Thymus (tissue), 11 donors: ENCODE results near the gene C2CD2L. TPM values are rescaled to one million over a fixed set of nuclear protein-coding genes. Genes with fewer than 3 reads are reported as not detected.
"Not testable (repeated sequence)": the region's sequence is repeated elsewhere in the genome, so short reads cannot be mapped to it uniquely, and the experiment has no call there.

ENCODE experiments used
- DNase-seq, 9 donors: peaks; one replicate each; pipeline ENCODE4 v3.0.0-alpha.2; 2013; ENCODE audit warnings: low spot score in 9 of 9, low read depth in 6 of 9, missing footprints in 1 of 9
- H3K27ac ChIP-seq, 2 donors: one replicate each; pipeline ENCODE4 v1.5.1; 2013; ENCODE audit warnings: control low read depth in 1 of 2, low read depth in 1 of 2, low read length in 1 of 2, mild to moderate bottlenecking in 1 of 2, moderate library complexity in 1 of 2
- H3K27me3 ChIP-seq, 2 donors: one replicate each; pipeline ENCODE4 v1.5.1; 2013; ENCODE audit warnings: low read length in 1 of 2; ENCODE audit not compliant: control insufficient read depth in 2 of 2, insufficient read depth in 1 of 2
- H3K36me3 ChIP-seq, 2 donors: one replicate each; pipeline ENCODE4 v1.5.1; 2013; ENCODE audit warnings: low read length in 1 of 2, mild to moderate bottlenecking in 1 of 2, moderate library complexity in 1 of 2; ENCODE audit not compliant: control insufficient read depth in 2 of 2, insufficient read depth in 2 of 2
- H3K4me1 ChIP-seq, 2 donors: one replicate each; pipeline ENCODE4 v1.5.1; 2013; ENCODE audit warnings: low read length in 2 of 2; ENCODE audit not compliant: control insufficient read depth in 2 of 2, insufficient read depth in 2 of 2
- H3K4me3 ChIP-seq, 2 donors: one replicate each; pipeline ENCODE4 v1.5.1; 2013; ENCODE audit warnings: low read length in 2 of 2, control low read depth in 1 of 2, mild to moderate bottlenecking in 1 of 2
- H3K9me3 ChIP-seq, 2 donors: one replicate each; pipeline ENCODE4 v1.5.1; 2013; ENCODE audit warnings: low read length in 1 of 2, mild to moderate bottlenecking in 1 of 2; ENCODE audit not compliant: control insufficient read depth in 2 of 2, insufficient read depth in 1 of 2
- WGBS: extraction: QIAGEN DNeasy Blood & Tissue Kit; methylation state at CpG from one replicate; pipeline ENCODE4 v1.1.7; 2013; 5-methylcytosine and 5-hydroxymethylcytosine counted together
- polyA plus RNA-seq: library from polyadenylated mRNA; stranded (reverse); fragments of 200-250 nt; gene quantifications from one replicate; pipeline ENCODE4 v1.2.3, GENCODE V29; 2013
- total RNA-seq: library from RNA; stranded (reverse); fragments of 120-200 nt; gene quantifications from one replicate; pipeline ENCODE4 v1.2.4, GENCODE V29; 2013
- donor health status: healthy.

The C2CD2L gene
- total and polyA plus RNA-seq, 2 donors, result 4.7 to 11.1 TPM

- H3K4me1 ChIP-seq, result no peaks in the 10 kb centered on the region
- whole genome bisulfite sequencing, result 92% methylated on average over 4 of the region's 4 CpGs
- H3K36me3 ChIP-seq, result peaks cover 44 to 55% of the 10 kb centered on the region in 2 donors
- peaks cover 0 to 5% of the 10 kb centered on the region in 2 donors for H3K27me3 ChIP-seq
- H3K9me3 ChIP-seq, result no peaks in the 10 kb centered on the region
- DNase-seq, result no peak
- H3K27ac ChIP-seq, result no peak overlapping the region
- H3K4me3 ChIP-seq, result no peak overlapping the region
These were observed 27.3 kb downstream of the C2CD2L start for GRCh38 chr11:119134389-119134978.

GRCh38 chr11:119139276-119139675 lies 32.1 kb downstream of the C2CD2L start:
- not testable (repeated sequence) for H3K27ac ChIP-seq, DNase-seq, H3K9me3 ChIP-seq, H3K36me3 ChIP-seq, H3K4me1 ChIP-seq, H3K4me3 ChIP-seq
- 96% methylated on average over 10 of the region's 10 CpGs for WGBS
- peaks cover 3 to 12% of the 10 kb centered on the region in 2 donors for H3K27me3 ChIP-seq

- DNase-seq, result no peak
- H3K27ac ChIP-seq, result no peak overlapping the region
- H3K36me3 ChIP-seq, result no peaks in the 10 kb centered on the region
- H3K4me3 ChIP-seq, result no peak overlapping the region
- H3K9me3 ChIP-seq, result no peaks in the 10 kb centered on the region
- H3K4me1 ChIP-seq, result peaks cover 14 to 22% of the 10 kb centered on the region in 2 donors
- WGBS, result 37% methylated on average over 7 of the region's 7 CpGs
- peaks cover 9 to 43% of the 10 kb centered on the region in 2 donors for H3K27me3 ChIP-seq
These were observed 37.8 kb downstream of the C2CD2L start for GRCh38 chr11:119144825-119145486.

- peaks cover 18 to 23% of the 10 kb centered on the region in 2 donors for H3K4me1 ChIP-seq
- DNase-seq, result no peak
- 71% methylated on average over 3 of the region's 3 CpGs for WGBS
- no peak overlapping the region for H3K27ac ChIP-seq
- peaks cover 15 to 49% of the 10 kb centered on the region in 2 donors for H3K27me3 ChIP-seq
- H3K4me3 ChIP-seq, result no peak overlapping the region
- H3K36me3 ChIP-seq, result no peaks in the 10 kb centered on the region
- no peaks in the 10 kb centered on the region for H3K9me3 ChIP-seq
These were observed 38.4 kb downstream of the C2CD2L start for GRCh38 chr11:119145551-119145950.

GRCh38 chr11:119147604-119148333 lies 40.6 kb downstream of the C2CD2L start:
- Histone ChIP-seq H3K9me3 (no peaks in the 10 kb centered on the region), H3K4me3 (peak overlapping the region in 1 of 2 donors; percentile 63), H3K27ac (peak overlapping the region; percentile 56 to 88), H3K36me3 (no peaks in the 10 kb centered on the region), H3K4me1 (peaks cover 23 to 29% of the 10 kb centered on the region in 2 donors), H3K27me3 (peaks cover 24 to 63% of the 10 kb centered on the region in 2 donors)
- peak; percentile 70 to 95 (median 85) for DNase-seq
- 32% methylated on average over 6 of the region's 6 CpGs for WGBS

- Histone ChIP-seq H3K4me3 (peak overlapping the region; percentile 50 to 63), H3K4me1 (peaks cover 23 to 29% of the 10 kb centered on the region in 2 donors), H3K27me3 (peaks cover 22 to 70% of the 10 kb centered on the region in 2 donors), H3K27ac (peak overlapping the region in 1 of 2 donors; percentile 88), H3K9me3 (no peaks in the 10 kb centered on the region), H3K36me3 (no peaks in the 10 kb centered on the region)
- DNase-seq, result peak in 1 of 9 donors; percentile 53
- WGBS, result 1% methylated on average over 16 of the region's 16 CpGs
These were observed 41.5 kb downstream of the C2CD2L start for GRCh38 chr11:119148720-119149017.

- H3K27me3 ChIP-seq, result peaks cover 22 to 75% of the 10 kb centered on the region in 2 donors
- no peaks in the 10 kb centered on the region for H3K36me3 ChIP-seq
- no peaks in the 10 kb centered on the region for H3K9me3 ChIP-seq
- peak in 3 of 9 donors; percentile 21 to 38 (median 28) for DNase-seq
- peaks cover 23 to 29% of the 10 kb centered on the region in 2 donors for H3K4me1 ChIP-seq
- peak within 1 kb of the TSS; percentile 56 to 88 for H3K27ac ChIP-seq
- 1% methylated on average over 73 of the region's 73 CpGs for WGBS
- H3K4me3 ChIP-seq, result peak within 1 kb of the TSS; percentile 50 to 63
These were observed 42.1 kb downstream of the C2CD2L start, which contains the start of gene ABCG4 for GRCh38 chr11:119149018-119149785. ABCG4 (plus strand) TSS chr11:119149052; CDS start chr11:119149966, 914 bp downstream.

GRCh38 chr11:119149786-119150275 lies 42.7 kb downstream of the C2CD2L start:
- WGBS, result 20% methylated on average over 33 of the region's 33 CpGs
- H3K9me3 ChIP-seq, result no peaks in the 10 kb centered on the region
- H3K27me3 ChIP-seq, result peaks cover 22 to 78% of the 10 kb centered on the region in 2 donors
- no peaks in the 10 kb centered on the region for H3K36me3 ChIP-seq
- no peak for DNase-seq
- peak overlapping the region; percentile 50 to 63 for H3K4me3 ChIP-seq
- H3K27ac ChIP-seq, result no peak overlapping the region
- H3K4me1 ChIP-seq, result peaks cover 23 to 29% of the 10 kb centered on the region in 2 donors
